ENCODE data around the gene ACAD9. TPM values are rescaled to one million over a fixed set of nuclear protein-coding genes. Genes with fewer than 3 reads are reported as not detected.

ACAD9 gene
- total and polyA plus RNA-seq, 9 of the 15 experiments (the other 6 are each of a cell fraction or from before 2014, with no cell fraction given) = 10.2 to 32.6 (median 22.8) TPM

GRCh38 chr3:128879125-128879969 lies at the start of gene ACAD9 (continued):
- TF ChIP-seq ZC3H4 (CRISPR knock-in tag; IDR thresholded peaks at IDR 0.05; ENCODE audit: borderline replicate concordance) (no peak), DNMT1 (IDR thresholded peaks at IDR 0.05) (no peak), ILF3 (IDR thresholded peaks at IDR 0.05; ENCODE audit: borderline replicate concordance) (no peak), NR1H2 (CRISPR knock-in tag; IDR thresholded peaks at IDR 0.05) (no peak), ZNF398 (CRISPR knock-in tag; IDR thresholded peaks at IDR 0.05) (no peak), ETV1 (tag; conservative IDR thresholded peaks at IDR 0.05; ENCODE audit: low read depth) (no peak), CREB3 (tag; conservative IDR thresholded peaks at IDR 0.05; ENCODE audit: low read depth) (no peak), ZFX (CRISPR knock-in tag; IDR thresholded peaks at IDR 0.05) (peak; percentile 98), ZNF282 (CRISPR knock-in tag; IDR thresholded peaks at IDR 0.05) (peak; percentile 89; the same call in 1 of the 2 replicates), ZNF140 (CRISPR knock-in tag; IDR thresholded peaks at IDR 0.05) (no peak), GABPA (tag; conservative IDR thresholded peaks at IDR 0.05; ENCODE audit: low read depth) (no peak; the same call in 1 of the 2 replicates), PHB (CRISPR knock-in tag; IDR thresholded peaks at IDR 0.05) (no peak), FOXO4 (CRISPR knock-in tag; IDR thresholded peaks at IDR 0.05) (no peak), ATF3 (IDR thresholded peaks at IDR 0.05) (peak; percentile 98), ATF3 (CRISPR knock-in tag; conservative IDR thresholded peaks at IDR 0.05) (0 out of 2 replicates have a peak, but pooled peaks have one; percentile 28), SRSF7 (optimal IDR thresholded peaks at IDR 0.05; ENCODE audit: low read depth, low read length) (no peak), CTCFL (IDR thresholded peaks at IDR 0.05; ENCODE audit: borderline replicate concordance, insufficient read depth, low read depth, low read length, poor library complexity, severe bottlenecking) (no peak), ZNF780A (CRISPR knock-in tag; IDR thresholded peaks at IDR 0.05) (no peak), IRF2 (CRISPR knock-in tag; IDR thresholded peaks at IDR 0.05) (no peak)
